DND-41 (cell line): Measurements from ENCODE around the gene METAP1D.

ENCODE experiments used
- ATAC-seq: fragments of 200-7000 bp; cut with Tn5 transposase; 3 replicates; pipeline ENCODE4 v1.9.1; 2021; ENCODE audit warnings: low read depth; ENCODE audit not compliant: insufficient read depth
- DNase-seq: peaks from one replicate; pipeline ENCODE4 v3.0.0-alpha.2; 2020
- H2AFZ ChIP-seq: 2 replicates; pipeline ENCODE4 v1.6.0; 2012; ENCODE audit warnings: low read depth, low read length
- H3K27ac ChIP-seq: 2 replicates; pipeline ENCODE4 v1.5.1; 2012; ENCODE audit warnings: low read length, inconsistent platforms
- H3K27me3 ChIP-seq: fragments of 200-600 bp; sonication (generic); 2 replicates; pipeline ENCODE4 v1.6.0; 2012; ENCODE audit warnings: low read length, mild to moderate bottlenecking, inconsistent platforms; ENCODE audit not compliant: insufficient read depth, poor library complexity
- H3K36me3 ChIP-seq: 2 replicates; pipeline ENCODE4 v1.5.1; 2012; ENCODE audit warnings: low read length, inconsistent platforms; ENCODE audit not compliant: insufficient read depth
- H3K4me1 ChIP-seq: 2 replicates; pipeline ENCODE4 v1.5.1; 2012; ENCODE audit warnings: mild to moderate bottlenecking, low read length; ENCODE audit not compliant: insufficient read depth
- H3K4me2 ChIP-seq: 2 replicates; pipeline ENCODE4 v1.6.0; 2012; ENCODE audit warnings: mild to moderate bottlenecking, moderate library complexity, low read length, inconsistent platforms; ENCODE audit not compliant: insufficient read depth
- H3K4me3 ChIP-seq, 2 experiments: fragments of 200-600 bp in 1 of 2; shearing (Covaris generic) in 1 of 2; 2 replicates each; pipeline ENCODE4 v1.5.1; 2012 to 2016; ENCODE audit warnings: inconsistent platforms in 2 of 2, low read length in 2 of 2, mild to moderate bottlenecking in 2 of 2, low read depth in 1 of 2, moderate library complexity in 1 of 2
- H3K79me2 ChIP-seq: 2 replicates; pipeline ENCODE4 v1.6.0; 2012; ENCODE audit warnings: low read length, inconsistent platforms; ENCODE audit not compliant: insufficient read depth
- H3K9ac ChIP-seq: 2 replicates; pipeline ENCODE4 v1.6.0; 2012; ENCODE audit warnings: low read depth, mild to moderate bottlenecking, inconsistent platforms, low read length, moderate library complexity
- H3K9me3 ChIP-seq: 2 replicates; pipeline ENCODE4 v1.5.1; 2012; ENCODE audit warnings: low read length, moderate library complexity, mild to moderate bottlenecking, inconsistent platforms; ENCODE audit not compliant: insufficient read depth, severe bottlenecking
- H4K20me1 ChIP-seq: 2 replicates; pipeline ENCODE4 v1.6.0; 2012; ENCODE audit warnings: low read length; ENCODE audit not compliant: insufficient read depth
- EZH2 ChIP-seq: IDR thresholded peaks from 3 replicates; pipeline ENCODE4 v1.6.1; 2012; ENCODE audit warnings: borderline replicate concordance, low read depth, mild to moderate bottlenecking, moderate library complexity, low read length, inconsistent platforms; ENCODE audit not compliant: severe bottlenecking
- TF ChIP-seq, protein P1 (sequence below): IDR thresholded peaks from 2 replicates; pipeline ENCODE4 v1.5.1; 2012; ENCODE audit warnings: borderline replicate concordance, low read length, moderate library complexity, mild to moderate bottlenecking; ENCODE audit not compliant: poor library complexity, severe bottlenecking; ENCODE audit errors: extremely low read depth

The METAP1D gene

GRCh38 chr2:172106108-172106961, 106.6 kb downstream of the METAP1D start:
- H3K4me2 ChIP-seq = no peak overlapping the region
- DNase-seq = no peak

GRCh38 chr2:172107690-172108586, 108.2 kb downstream of the METAP1D start:
- ATAC-seq (no peak), DNase-seq (no peak)
- Histone ChIP-seq H2AFZ (no peak overlapping the region), H3K36me3 (no peaks in the 10 kb centered on the region), H3K79me2 (no peaks in the 10 kb centered on the region), H3K27me3 (no peaks in the 10 kb centered on the region), H3K27ac (no peak overlapping the region), H4K20me1 (no peaks in the 10 kb centered on the region), H3K9ac (no peak overlapping the region), H3K4me3 (no peak overlapping the region), H3K4me2 (no peak overlapping the region), H3K4me1 (peaks cover 12% of the 10 kb centered on the region), H3K9me3 (no peaks in the 10 kb centered on the region)
- no peak for TF ChIP-seq EZH2
- TF ChIP-seq, protein P1, sequence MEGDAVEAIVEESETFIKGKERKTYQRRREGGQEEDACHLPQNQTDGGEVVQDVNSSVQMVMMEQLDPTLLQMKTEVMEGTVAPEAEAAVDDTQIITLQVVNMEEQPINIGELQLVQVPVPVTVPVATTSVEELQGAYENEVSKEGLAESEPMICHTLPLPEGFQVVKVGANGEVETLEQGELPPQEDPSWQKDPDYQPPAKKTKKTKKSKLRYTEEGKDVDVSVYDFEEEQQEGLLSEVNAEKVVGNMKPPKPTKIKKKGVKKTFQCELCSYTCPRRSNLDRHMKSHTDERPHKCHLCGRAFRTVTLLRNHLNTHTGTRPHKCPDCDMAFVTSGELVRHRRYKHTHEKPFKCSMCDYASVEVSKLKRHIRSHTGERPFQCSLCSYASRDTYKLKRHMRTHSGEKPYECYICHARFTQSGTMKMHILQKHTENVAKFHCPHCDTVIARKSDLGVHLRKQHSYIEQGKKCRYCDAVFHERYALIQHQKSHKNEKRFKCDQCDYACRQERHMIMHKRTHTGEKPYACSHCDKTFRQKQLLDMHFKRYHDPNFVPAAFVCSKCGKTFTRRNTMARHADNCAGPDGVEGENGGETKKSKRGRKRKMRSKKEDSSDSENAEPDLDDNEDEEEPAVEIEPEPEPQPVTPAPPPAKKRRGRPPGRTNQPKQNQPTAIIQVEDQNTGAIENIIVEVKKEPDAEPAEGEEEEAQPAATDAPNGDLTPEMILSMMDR = no peak

More at GRCh38 chr2:172106108-172106961, 106.6 kb downstream of the METAP1D start:
- no peak overlapping the region for H3K27ac ChIP-seq
- H3K36me3 ChIP-seq = no peaks in the 10 kb centered on the region
- peaks cover 11% of the 10 kb centered on the region for H3K27me3 ChIP-seq
- H3K9me3 ChIP-seq = no peaks in the 10 kb centered on the region
- H3K4me1 ChIP-seq = peaks cover 26% of the 10 kb centered on the region
- no peak overlapping the region for H2AFZ ChIP-seq
- H3K79me2 ChIP-seq = no peaks in the 10 kb centered on the region
- no peak for ATAC-seq
- 0 out of 2 replicates have a peak, but pooled peaks cover 5% of the 10 kb centered on the region for H4K20me1 ChIP-seq
- H3K9ac ChIP-seq = no peak overlapping the region
- TF ChIP-seq, protein P1 = no peak
- TF ChIP-seq EZH2 = no peak
- H3K4me3 ChIP-seq = no peak overlapping the region

DNA sequence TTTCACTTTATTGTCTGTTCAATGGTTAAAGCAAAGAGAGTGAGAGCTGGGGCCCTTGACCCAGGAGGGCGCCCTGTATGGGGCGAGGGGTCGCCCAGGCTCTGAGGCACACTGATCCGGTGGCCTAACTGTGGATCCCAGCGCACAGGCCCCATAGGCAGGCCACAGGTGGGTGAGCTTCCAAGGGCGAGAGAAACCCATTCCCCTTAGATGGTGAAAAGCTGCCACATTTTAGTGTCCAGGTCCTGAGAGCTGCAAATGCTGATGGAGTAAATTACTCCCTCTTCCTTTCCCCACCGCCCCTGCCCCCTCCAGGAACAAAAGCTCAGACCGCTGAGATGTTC, 108.8 kb downstream of the METAP1D start:
- no peaks in the 10 kb centered on the region for H4K20me1 ChIP-seq
- no peak overlapping the region for H3K27ac ChIP-seq
- H3K27me3 ChIP-seq = no peaks in the 10 kb centered on the region
- no peaks in the 10 kb centered on the region for H3K36me3 ChIP-seq
- no peak overlapping the region for H2AFZ ChIP-seq
- no peak for TF ChIP-seq EZH2
- TF ChIP-seq, protein P1 = no peak
- no peaks in the 10 kb centered on the region for H3K79me2 ChIP-seq
- no peak for DNase-seq
- H3K9ac ChIP-seq = no peak overlapping the region
- H3K4me2 ChIP-seq = no peak overlapping the region
- no peak for ATAC-seq
- no peak overlapping the region for H3K4me3 ChIP-seq
- H3K4me1 ChIP-seq = peaks cover 6% of the 10 kb centered on the region
- no peaks in the 10 kb centered on the region for H3K9me3 ChIP-seq
